Lower leg skin (tissue), 3 donors: ENCODE results near the gene PLD1.

Source experiments
- POLR2A ChIP-seq, 2 donors: fragments of 450-650 bp; IDR thresholded peaks; one replicate each; pipeline ENCODE4 v1.6.1; 2016 to 2017; ENCODE audit warnings: antibody characterized with exemption in 2 of 2, mild to moderate bottlenecking in 1 of 2, moderate library complexity in 1 of 2
- TF ChIP-seq, protein P1 (sequence below), 3 donors: fragments of 450-650 bp; IDR thresholded peaks; one replicate each; pipeline ENCODE4 v1.5.1; 2016; ENCODE audit warnings: antibody characterized with exemption in 3 of 3, mild to moderate bottlenecking in 3 of 3, moderate library complexity in 2 of 3

DNA sequence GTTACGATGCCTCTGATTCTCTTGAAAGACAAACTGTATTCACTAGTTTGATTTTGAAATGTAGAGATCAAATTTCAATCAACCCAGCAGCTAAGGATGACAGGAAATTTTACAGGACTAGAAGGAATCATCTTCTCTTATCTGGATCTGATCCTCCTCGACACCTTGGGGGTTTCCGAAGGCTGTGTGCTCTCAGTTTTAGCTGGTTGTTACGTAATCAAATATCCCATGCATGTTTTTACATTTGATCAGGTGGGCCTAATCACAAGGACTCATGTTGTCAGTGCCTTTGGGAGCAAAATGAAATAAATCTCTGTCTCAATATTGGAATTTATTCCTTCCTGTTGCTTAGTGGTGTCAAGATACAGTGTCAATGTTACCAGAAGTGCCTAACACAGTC lies 208.2 kb downstream of the PLD1 start:
- TF ChIP-seq, protein P1, sequence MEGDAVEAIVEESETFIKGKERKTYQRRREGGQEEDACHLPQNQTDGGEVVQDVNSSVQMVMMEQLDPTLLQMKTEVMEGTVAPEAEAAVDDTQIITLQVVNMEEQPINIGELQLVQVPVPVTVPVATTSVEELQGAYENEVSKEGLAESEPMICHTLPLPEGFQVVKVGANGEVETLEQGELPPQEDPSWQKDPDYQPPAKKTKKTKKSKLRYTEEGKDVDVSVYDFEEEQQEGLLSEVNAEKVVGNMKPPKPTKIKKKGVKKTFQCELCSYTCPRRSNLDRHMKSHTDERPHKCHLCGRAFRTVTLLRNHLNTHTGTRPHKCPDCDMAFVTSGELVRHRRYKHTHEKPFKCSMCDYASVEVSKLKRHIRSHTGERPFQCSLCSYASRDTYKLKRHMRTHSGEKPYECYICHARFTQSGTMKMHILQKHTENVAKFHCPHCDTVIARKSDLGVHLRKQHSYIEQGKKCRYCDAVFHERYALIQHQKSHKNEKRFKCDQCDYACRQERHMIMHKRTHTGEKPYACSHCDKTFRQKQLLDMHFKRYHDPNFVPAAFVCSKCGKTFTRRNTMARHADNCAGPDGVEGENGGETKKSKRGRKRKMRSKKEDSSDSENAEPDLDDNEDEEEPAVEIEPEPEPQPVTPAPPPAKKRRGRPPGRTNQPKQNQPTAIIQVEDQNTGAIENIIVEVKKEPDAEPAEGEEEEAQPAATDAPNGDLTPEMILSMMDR (IDR thresholded peaks at IDR 0.05): no peak
- no peak for TF ChIP-seq POLR2A (IDR thresholded peaks at IDR 0.05)
